HT-29 (cell line): ENCODE measurements around the gene FBXW2. TPM values are rescaled to one million over a fixed set of nuclear protein-coding genes. Genes with fewer than 3 reads are reported as not detected.

Source experiments
- DNase-seq: peaks from one replicate; pipeline ENCODE4 v3.0.0-alpha.2; 2015; ENCODE audit warnings: low spot score
- total RNA-seq: library from RNA; depleted of rRNA; stranded (reverse); fragments of >200 nt; shearing (Covaris generic); gene quantifications from 2 replicates; pipeline ENCODE4 v1.2.3, GENCODE V29; 2014

FBXW2 gene
- total RNA-seq, 1 experiment from 2014 or later, result 26.7 TPM

DNA sequence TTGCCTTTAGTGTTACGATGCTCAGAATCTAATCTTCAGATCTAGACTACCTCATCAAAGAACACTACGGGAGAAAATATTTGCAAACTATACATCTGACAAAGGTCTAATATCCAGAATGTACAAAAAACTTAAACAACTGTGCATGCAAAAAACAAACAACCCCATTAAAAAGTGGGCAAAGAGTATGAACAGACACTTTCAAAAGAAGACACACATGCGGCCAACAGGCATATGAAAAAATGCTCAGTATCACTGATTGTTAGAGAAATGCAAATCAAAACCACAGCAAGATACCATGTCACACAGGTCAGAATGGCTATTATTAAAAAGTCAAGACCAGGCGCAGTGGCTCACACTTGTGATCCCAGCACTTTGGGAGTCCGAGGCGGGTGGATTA is 47.9 kb downstream of the FBXW2 start:
- DNase-seq, result no peak

DNA sequence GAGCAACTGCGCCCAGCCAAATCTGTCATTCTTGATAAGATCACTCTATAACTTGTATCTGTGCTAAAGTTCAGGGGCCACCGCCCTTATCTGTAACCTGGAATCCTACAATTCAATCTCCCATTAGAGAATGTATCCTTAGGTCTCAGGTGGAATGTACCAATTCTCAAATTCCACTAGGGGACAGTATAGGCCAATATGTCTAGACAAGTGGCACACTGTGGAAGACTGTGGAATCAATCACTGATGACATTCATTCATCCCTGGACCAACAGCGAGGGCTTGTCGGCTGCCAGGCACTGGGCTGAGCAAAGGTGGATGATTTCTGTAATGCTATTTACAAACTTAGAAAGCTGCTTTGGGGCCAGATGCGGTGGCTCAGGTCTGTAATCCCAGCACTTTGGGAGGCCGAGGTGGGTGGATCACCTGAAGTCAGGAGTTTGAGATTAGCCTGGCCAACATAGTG is 50.2 kb downstream of the FBXW2 start:
- peak; percentile 50 for DNase-seq

DNA sequence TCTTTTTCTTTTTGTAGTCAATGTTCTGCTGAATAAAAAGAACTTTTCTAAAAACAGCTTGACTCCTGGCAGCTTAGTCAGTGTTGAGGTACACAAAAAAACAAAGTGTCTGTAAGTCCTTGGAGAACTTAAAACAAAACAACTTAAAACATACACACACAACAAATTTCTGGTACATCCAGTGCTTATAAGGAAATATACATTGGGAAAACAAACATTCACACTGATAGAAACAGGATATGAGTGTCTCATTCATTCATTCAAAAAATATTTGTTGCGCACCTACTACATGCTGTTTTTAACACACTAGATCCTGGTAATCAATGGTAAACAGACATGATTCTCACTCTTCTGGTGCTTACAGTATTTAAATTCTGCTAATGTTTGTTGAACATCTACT is 51.5 kb downstream of the FBXW2 start:
- no peak for DNase-seq

DNA sequence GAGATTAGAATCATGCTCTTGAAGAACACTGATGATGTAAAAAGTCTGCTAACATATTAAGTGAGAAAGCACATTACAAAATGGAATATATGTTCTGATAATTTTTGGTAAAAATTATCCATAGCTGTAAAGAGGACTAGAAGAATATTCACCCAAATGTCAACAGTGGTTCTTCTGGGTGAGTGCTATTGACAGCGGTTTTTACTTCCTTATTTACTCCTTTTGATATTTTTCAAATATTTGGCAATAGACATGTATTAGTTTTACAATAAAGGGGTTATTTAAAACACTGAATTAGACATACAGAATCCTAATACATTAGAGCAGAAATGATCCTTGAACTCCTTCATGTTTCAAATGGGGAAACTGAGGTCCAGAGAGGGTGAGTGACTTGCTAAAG is 52.0 kb downstream of the FBXW2 start:
- no peak for DNase-seq

DNA sequence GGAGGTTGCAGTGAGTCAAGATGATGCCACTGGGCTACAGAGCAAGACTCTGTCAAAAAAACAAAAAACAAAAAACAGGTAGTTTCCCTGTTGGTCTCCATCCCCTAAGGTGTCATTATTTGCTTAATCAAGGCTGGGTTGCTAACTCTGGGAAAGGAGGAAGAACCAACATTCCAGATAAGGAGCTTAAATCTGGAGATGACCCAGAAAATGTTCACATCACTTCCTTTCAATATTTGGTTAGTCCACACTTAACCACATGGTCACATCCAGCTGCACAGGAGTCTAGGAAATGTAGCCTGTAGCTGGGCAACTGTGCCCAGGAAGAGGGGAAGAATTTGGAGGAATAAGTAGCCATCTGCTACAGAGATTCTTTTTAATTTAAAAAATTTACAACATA is 53.1 kb downstream of the FBXW2 start:
- DNase-seq, result no peak

DNA sequence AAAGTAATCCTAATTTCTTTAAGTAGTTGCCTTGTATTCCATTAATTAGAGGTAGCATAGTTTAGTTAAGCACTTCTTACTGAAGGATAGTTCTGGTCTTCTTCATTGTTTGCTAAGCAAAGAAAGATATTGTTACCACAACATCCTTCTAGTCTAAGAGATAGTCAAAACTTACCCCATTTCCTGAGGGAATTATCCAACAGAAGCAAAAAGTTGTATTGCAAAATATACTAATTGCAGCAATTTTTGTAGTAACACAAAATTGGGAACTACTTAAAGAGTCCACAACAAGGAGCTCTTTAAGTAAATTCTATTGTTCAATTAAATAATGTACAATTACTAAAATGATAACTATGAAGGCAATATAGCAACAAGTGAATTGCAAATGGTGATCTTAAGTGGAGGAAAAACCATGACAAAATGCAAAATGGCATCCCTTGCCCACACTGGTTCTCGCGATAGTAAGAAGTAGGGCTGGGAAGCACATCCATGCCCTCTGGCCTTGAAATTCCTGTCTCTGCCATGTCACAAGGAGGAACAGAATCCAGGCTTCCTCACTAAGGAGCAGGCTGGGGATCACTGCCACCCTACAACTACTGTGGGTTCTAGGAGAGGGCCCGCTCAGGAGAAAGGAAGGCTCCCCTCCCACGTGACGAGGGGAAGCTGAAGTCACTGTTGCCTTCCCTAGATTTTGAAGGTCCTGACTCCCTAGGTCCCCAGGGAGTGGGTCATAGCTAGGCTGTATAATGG is 55.6 kb downstream of the FBXW2 start:
- DNase-seq, result no peak

DNA sequence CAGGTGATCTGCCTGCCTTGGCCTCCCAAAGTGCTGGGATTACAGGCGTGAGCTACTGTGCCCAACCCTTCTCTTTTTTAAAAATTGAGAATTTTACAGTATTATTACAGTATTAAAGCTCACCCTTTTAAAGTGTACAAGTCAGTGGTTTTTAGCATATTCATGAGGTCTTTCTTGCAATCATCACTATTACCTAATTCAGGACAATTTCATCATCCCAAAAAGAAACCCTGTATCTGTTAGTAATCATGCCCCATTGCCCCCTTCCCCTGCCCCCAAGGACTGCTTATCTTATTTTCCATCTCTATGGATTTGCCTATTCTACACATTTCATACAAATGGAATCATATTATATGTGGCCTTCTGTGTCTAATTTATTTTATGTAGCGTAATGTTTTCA is 56.3 kb downstream of the FBXW2 start:
- DNase-seq, result no peak

DNA sequence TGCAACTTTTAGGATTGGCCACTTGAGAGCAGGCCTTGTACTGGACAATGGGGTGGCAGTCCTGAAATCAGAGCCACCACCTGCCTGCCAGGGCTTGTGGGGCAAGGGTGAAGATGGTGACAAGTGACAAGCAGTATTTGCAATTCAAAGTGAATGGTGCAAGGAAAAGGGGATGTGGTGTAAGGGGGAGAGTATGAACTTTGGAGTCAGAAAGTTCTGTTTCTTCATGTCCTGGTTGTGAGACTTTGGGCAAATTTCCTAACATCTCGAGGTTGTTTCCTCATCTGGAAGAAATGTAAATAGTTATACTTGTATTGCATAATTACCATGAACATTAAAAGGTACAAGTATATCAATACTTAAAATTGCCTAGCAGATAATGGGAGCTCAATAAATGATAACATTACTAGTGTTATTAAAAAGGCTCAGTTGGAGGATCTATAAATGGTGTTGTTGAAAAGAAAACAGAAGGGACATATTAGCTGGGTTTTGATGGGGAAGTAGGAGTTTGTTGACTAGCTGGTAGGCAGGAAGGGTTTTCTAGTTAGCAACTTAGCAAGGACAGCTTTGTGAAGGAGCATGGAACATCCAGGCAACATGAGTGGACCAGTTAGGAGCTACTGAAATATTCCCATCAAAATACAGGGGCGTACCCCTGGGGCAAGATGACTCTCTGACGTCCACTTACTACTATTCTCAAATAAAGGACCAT is 57.6 kb downstream of the FBXW2 start:
- peak; percentile 37 for DNase-seq

DNA sequence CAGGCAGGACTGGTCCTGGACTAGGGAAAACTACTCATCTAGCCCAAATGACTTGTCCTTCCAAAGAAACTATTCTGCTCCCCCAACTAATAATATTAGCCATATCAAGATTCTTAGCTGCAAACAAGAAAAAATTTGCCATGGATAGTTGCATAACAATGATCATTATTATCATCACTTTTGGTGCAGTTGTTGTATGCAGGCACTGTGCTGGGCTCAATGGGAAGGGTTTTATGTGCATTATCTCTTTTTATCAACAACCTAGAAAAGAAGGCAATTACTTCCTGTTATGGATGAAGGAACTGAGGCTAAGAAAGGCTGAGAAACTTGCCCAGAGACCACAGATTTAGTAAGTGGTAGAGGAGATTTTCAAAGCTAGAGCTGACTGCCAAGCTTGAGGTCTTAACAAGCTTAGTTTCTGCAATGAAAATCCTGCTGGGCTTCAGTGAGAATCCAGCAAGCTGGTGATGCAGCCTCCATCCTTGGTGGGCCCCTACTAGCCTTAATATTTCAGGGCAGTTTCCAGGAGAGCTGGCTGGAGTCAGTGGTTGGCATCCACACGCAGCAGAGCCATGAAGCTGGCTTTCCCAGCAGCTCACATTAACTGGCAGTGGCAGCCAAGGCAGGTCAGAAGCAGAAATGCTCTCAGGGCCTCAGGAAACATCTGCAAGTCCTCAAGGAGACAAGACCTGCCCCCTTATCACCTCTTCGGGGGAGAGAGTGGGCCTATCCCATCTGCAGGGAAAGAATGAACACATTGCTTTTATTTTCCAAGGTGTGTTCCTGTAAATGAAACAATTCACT is 58.4 kb downstream of the FBXW2 start:
- DNase-seq, result no peak

DNA sequence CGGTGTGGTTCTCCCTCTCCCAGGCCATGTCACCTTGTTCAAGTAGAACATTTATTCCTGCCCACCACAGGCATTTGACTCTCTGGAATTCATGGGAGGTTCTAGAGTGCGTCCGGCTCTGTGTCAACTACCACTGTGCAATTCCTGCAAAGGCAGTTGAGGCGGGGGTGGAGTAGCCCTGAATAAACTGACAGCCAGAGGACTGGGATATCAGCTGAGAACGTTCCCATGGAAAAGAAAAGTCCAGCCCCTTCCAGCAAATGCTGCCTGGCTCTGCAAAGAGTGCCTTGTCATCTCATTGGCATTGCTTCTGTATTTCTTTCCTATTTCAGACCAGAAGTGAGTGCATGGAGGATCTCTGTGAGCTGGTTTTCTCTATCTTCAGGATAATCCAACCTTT is 60.0 kb downstream of the FBXW2 start:
- DNase-seq, result no peak

DNA sequence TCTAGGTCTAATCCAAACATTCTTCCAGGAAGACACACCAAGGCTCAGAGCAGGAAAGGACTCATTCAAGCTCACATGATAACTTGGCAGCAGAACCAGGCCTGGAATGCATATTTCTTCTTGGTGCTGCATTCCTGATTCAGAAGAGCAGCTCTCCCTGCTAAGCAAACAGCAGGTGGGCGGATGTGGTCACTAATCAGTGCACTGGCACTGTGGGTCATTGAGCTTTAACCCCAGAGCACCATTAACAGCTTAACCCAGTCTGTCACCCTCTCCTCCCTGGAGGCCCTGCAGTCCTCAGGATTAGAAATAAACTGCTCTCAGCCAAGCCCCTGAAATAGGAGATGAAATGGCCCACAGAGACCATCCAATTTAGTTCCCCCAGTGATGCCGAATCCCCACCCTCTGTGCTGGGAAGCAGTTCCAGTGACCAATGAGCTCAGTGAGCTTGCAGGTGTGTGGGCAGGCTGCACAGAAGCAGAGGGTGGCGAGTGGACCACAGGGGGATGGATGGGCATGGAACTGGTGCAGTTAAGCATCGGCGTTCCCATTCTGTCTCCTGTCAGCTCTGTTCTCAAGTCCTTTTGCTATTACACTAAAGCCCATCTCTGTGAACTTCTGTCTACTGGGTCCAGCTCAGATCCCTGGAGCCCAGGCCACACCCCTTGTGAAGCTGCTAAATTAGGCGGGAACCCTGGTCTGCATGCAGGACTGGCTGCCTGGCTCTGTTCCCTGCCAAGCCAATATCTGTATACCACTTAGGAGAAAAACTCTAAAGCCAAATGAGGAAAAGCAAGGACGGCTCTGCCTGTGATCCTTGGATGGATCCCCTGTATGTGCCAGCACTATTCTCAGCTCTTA is 62.3 kb downstream of the FBXW2 start:
- DNase-seq, result peak; percentile 85

DNA sequence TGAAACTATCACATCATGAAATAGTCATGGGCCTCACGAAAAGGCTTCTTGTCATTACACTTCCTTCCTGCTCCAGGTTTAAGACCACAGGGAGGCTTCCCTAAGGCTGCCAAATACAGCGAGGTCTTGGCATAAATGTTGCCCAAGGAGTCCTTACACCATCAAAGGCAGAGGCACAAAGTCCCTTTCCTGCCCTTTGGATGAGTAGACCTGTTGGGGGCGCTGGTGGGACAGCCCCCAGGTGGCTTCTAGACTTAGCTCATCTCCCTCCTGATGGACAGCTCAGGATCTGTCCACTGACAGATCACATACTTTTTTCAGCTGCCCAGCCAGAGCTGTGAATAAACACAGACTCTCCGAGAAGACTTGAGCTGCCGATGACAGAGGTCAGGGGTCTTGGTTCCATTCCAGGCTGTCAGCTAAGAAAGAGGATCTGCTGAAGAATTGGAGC is 63.4 kb downstream of the FBXW2 start:
- DNase-seq, result no peak

DNA sequence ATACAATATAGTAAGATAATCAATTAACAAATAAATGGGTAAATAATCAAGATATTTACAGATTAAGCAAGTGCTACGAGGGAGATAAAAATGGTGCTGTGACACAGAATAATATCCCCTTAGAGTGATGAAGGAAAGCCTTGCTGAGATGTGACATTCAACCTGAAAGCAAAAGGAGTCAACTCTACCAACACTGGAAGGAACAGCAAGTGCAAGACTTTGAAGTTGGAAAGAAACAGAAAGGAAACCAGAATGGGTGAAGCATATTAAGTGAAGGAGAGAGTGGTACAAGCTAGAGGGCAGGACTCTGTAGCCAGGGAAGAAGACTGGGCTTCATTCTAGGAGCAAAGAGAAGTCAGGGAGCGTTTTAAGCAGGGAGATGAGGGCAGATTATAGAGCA is 66.7 kb downstream of the FBXW2 start:
- DNase-seq, result no peak

DNA sequence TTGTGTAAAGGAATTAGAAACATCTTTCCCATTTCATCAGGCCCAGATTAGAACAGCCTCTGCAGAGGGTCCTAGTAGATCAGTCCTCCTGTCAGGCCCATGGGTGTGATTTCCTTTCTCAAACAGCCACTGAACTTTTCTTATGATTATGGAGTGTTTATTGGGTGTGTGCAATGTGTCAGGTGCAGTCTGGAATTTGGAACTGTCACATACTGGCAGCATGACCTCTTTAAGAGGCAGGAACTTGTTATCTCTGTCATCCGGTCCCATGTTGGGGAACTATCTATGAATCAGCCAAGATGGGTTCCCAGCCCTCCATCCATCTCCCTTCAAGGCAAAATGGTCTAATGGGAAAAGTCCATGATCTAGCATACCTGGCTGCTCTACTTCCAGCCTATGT is 67.3 kb downstream of the FBXW2 start:
- no peak for DNase-seq

DNA sequence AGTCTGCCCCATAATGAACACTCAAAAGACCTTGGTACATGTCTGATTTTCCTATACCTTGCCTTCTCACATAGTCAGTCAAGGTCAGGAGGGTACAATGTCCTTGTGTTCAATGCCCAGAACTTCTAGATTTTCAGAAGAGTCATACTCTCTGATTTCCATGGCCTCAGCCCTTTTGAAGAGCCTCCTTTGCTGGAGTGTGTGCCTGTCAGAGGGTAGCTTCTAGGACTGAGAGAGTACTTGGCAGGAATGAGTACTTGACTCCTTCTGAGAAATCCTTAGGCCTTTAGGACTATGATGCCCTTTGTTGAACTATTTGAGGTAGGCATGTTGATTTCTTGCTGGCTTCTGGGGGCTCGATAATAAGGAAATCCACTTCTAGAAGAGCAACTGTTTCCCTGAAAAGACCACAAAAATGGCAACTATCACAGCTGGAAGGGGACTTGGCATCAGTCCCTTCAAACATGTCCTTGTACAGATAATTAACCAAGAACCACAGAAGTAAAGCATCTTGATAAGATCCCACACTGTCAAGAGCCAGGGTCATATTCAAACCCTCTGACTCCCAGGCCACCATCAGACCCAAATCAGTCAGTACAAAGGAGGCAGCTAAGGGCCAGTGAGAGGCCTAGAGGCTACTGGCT is 68.3 kb downstream of the FBXW2 start:
- no peak for DNase-seq

DNA sequence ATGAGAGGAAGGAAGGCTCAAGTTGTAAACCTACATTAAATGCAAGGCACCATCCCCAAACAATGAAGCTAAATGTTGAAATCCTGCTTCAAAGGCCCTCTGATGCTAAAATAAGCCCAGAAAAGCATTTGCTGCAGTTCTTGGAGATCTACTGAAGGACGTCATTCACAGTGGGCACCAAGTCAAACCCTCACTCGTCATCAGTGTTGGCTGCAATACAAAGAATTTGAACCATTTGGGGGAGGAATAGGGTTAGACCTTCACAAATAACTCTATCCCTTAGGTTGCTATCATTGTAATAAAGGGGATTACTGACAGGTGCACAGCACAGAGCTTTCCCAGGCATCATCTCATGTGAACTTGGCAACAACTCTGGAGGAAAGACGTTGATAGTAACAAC is 69.7 kb downstream of the FBXW2 start:
- DNase-seq, result no peak

DNA sequence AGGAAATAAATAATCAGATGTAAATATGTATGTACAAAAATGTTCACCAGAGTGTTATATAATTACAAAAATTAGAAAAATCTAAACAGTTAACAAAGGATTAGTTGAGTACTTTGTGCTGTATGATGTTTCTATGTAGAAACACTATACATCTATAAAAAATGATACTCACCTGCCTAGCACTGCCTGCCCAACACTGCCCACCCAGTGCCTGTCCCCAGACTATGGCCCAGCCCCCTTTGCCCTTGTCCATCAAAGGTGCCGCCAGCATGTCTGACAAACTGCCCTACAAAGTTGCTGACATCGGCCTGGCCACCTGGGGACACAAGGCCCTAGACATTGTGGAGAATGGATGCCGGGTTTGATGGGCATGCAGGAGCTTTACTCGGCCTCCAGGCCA is 72.8 kb downstream of the FBXW2 start:
- DNase-seq, result no peak

DNA sequence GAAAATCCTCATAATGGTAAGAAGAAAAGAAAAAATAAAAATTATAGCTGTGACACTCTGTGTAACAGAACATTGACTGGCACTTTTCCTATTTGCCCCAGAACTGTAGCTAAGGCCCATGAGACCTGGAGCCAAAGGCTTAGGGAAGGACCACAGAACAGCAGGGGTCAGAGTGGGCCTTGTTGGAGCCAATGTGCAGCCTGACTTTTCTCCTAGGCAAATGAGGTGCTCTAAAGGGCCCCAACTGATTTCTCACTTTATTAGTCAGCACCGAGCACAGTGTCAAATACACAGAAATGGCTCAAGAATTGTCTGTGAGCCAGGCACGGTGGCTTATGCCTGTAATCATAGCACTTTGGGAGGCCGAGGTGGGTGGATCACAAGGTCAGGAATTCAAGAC is 74.9 kb downstream of the FBXW2 start:
- no peak for DNase-seq

DNA sequence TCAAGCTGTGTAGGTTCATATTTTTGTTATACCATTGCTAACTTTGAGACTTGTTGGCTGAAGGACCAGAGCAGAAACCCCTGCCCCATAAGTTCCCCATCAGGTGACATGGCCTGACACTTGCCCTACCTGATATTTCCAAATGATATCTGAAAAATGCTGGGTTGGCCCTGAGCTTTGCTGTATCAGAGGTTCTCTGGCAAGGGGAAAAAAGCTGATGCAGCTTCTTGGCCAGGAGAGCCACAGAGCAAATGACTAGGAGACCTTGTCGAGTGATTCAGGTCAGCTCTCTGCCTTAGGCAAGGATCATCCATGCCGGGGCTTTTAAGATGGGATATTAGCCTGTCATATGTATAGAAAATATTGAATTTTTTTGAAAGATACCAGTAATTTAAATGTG is 76.0 kb downstream of the FBXW2 start:
- no peak for DNase-seq

DNA sequence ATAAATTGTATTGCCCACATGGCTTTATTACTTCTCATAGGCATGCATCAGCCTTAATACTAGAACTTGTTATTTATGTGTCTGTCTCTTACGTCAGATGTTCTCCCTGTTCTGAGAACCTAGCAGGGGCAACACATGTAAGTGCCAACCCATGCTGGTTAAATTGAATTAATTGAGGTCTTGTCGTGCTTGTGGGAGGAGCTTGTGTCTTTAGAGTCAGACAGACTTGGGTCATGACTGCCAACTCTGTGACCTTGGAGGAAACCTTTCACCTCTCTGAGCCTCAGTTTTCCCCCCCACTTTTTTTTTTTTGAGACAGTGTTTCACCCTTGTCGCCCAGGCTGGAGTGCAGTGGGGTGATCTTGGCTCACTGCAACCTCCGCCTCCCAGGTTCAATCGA is 76.7 kb downstream of the FBXW2 start:
- DNase-seq, result no peak

DNA sequence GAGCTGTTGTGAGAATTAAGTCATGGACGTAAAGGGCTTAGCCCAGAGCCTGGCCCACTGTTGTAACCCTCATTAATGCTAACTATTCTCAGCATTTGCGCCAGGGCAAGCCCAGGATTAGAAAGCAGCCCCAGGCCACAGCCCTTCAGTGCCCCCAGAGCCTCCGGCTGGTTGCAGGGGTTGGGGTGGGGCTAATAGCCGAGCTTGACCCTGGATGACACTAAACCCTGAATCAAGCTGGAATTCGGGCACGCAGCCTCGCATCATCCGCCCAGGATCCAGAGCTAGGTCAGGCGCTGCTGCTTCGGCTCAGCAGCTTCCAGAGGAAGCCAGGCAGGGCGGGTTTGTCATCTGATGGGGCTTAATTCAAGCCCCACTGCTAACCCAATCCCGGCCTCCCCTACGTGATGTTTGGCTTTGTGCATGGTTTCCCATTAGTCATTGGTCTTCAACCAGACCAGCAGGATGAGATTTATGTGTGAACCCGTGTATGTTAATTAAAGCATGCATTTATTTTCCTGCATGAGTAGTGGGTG is 77.8 kb downstream of the FBXW2 start:
- no peak for DNase-seq
